ENCODE data around the gene CDRT4. TPM values are rescaled to one million over a fixed set of nuclear protein-coding genes. Genes with fewer than 3 reads are reported as not detected.

CDRT4 gene
- total and polyA plus RNA-seq, 2 donors (not counting 3 experiments of a cell fraction or from before 2014, with no cell fraction given) = 11.5 to 13.6 TPM

GRCh38 chr17:15503731-15504130 lies 36.3 kb upstream of the CDRT4 start:
- Histone ChIP-seq H3K4me1 (ENCODE audit: control insufficient read depth, extremely low read depth, insufficient read depth, low read length) (peaks cover 15% of the 10 kb centered on the region), H3K9ac (replicated peaks; ENCODE audit: extremely low read depth, insufficient read depth, low read length) (no peak overlapping the region), H3K27me3 (ENCODE audit: control insufficient read depth in 2 of 2, insufficient read depth in 2 of 2, low read length in 2 of 2) (no peaks in the 10 kb centered on the region), H2AFZ (ENCODE audit: low read depth, low read length) (no peak overlapping the region), H3K27ac (ENCODE audit: insufficient read depth, low read depth, low read length) (no peak overlapping the region), H3K36me3 (ENCODE audit: control insufficient read depth in 2 of 2, extremely low read depth in 1 of 2, insufficient read depth in 2 of 2, low read length in 2 of 2) (peaks cover 4% of the 10 kb centered on the region in 2 experiments), H3K4me3 (replicated peaks in 1 of 3; ENCODE audit: insufficient read depth in 1 of 3, low read depth in 1 of 3, low read length in 3 of 3) (no peak overlapping the region), H3K9me3 (replicated peaks; ENCODE audit: control insufficient read depth, insufficient read depth, low read length) (no peaks in the 10 kb centered on the region), H3K9me1 (replicated peaks; ENCODE audit: control insufficient read depth, extremely low read depth, insufficient read depth, low read length) (no peaks in the 10 kb centered on the region), H3K79me2 (ENCODE audit: control insufficient read depth, insufficient read depth, low read length) (no peaks in the 10 kb centered on the region), H3K4me2 (ENCODE audit: insufficient read depth, low read length) (no peak overlapping the region), H4K20me1 (replicated peaks; ENCODE audit: control insufficient read depth, extremely low read depth, insufficient read depth, low read length) (no peaks in the 10 kb centered on the region)
- dilution Hi-C loops (cut with MboI; ENCODE audit: extremely low pct_ligation_motif_present, low sequenced_read_pairs) = no loop called here
- no peak for DNase-seq (ENCODE audit: low read depth, low spot score)
- CTCF ChIA-PET = interaction anchor here (1.0 to 7.4 kb wide), 7 partner anchors 9 to 256 kb away, joined by 3 to 410 read pairs (median 9); partner anchors contain the start of gene PMP22
- no peak for FAIRE-seq
- intact Hi-C loops (cut with micrococcal nuclease) = loop anchor here (1.0 to 2.0 kb wide), 2 partner anchors 59 to 243 kb away; no protein-coding TSS in a partner anchor
- TF ChIP-seq POLR2AphosphoS5 (IDR thresholded peaks at IDR 0.05; ENCODE audit: insufficient read depth, low read depth, low read length) (no peak), GATA2 (IDR thresholded peaks at IDR 0.05; ENCODE audit: insufficient read depth, insufficient read length, low read depth, low read length) (no peak), EZH2 (IDR thresholded peaks at IDR 0.05; ENCODE audit: borderline replicate concordance, low read depth, low read length, severe bottlenecking) (no peak), JUN (IDR thresholded peaks at IDR 0.05; ENCODE audit: borderline replicate concordance, insufficient read depth, insufficient read length, low read depth) (no peak), POLR2A (IDR thresholded peaks at IDR 0.05; ENCODE audit: low read depth, low read length) (no peak), MYC (IDR thresholded peaks at IDR 0.05; ENCODE audit: low read depth, low read length) (no peak), FOS (IDR thresholded peaks at IDR 0.05; ENCODE audit: borderline replicate concordance, insufficient read depth, low read length) (no peak), CTCF (IDR thresholded peaks at IDR 0.05; ENCODE audit: extremely low read depth in 1 of 2, insufficient read depth in 1 of 2, low read depth in 1 of 2, low read length in 2 of 2) (no peak)
- TF ChIP-seq, protein P1, sequence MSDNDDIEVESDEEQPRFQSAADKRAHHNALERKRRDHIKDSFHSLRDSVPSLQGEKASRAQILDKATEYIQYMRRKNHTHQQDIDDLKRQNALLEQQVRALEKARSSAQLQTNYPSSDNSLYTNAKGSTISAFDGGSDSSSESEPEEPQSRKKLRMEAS (IDR thresholded peaks at IDR 0.05; ENCODE audit: insufficient read depth, insufficient read length) = no peak
- POLR2A ChIA-PET = no interaction called here
- BruUV-seq (replicated peaks) = no TSS peak

All from endothelial cell of umbilical vein (primary cell).